HG03521 (cell line): ENCODE results near the gene LSG1.
"Not testable (repeated sequence)": the region's sequence is repeated elsewhere in the genome, so short reads cannot be mapped to it uniquely, and the experiment has no call there.

Source experiments
- ATAC-seq: cut with Tn5 transposase; IDR thresholded peaks from one replicate; pipeline ENCODE4 v1.9.1; 2021; ENCODE audit warnings: mild to moderate bottlenecking, moderate library complexity; ENCODE audit not compliant: unreplicated experiment

The LSG1 gene

GRCh38 chr3:194619741-194620140 is 52.2 kb downstream of the LSG1 start:
- ATAC-seq, result no peak

GRCh38 chr3:194618858-194619608 is 53.0 kb downstream of the LSG1 start:
- no peak for ATAC-seq

GRCh38 chr3:194617827-194618226 is 54.2 kb downstream of the LSG1 start:
- ATAC-seq, result no peak

- no peak for ATAC-seq
Measured at GRCh38 chr3:194617143-194617671, 54.8 kb downstream of the LSG1 start.

- no peak for ATAC-seq
Measured at GRCh38 chr3:194615226-194615625, 56.8 kb downstream of the LSG1 start.

GRCh38 chr3:194612221-194612620 is 59.8 kb downstream of the LSG1 start:
- no peak for ATAC-seq

GRCh38 chr3:194610689-194611088 is 61.3 kb downstream of the LSG1 start:
- no peak for ATAC-seq

GRCh38 chr3:194609601-194610000 is 62.4 kb downstream of the LSG1 start:
- ATAC-seq, result no peak

- no peak for ATAC-seq
Measured at GRCh38 chr3:194608981-194609380, 63.0 kb downstream of the LSG1 start.

- ATAC-seq, result no peak
Measured at GRCh38 chr3:194607592-194608389, 64.2 kb downstream of the LSG1 start.

- ATAC-seq, result no peak
Measured at GRCh38 chr3:194606941-194607340, 65.0 kb downstream of the LSG1 start.

- ATAC-seq, result no peak
Measured at GRCh38 chr3:194606163-194606562, 65.8 kb downstream of the LSG1 start.

GRCh38 chr3:194605314-194605713 is 66.7 kb downstream of the LSG1 start:
- ATAC-seq, result not testable (repeated sequence)

GRCh38 chr3:194604837-194605236 is 67.2 kb downstream of the LSG1 start:
- ATAC-seq, result no peak

- ATAC-seq, result no peak
Measured at GRCh38 chr3:194604126-194604525, 67.9 kb downstream of the LSG1 start.

GRCh38 chr3:194602669-194603171 is 69.3 kb downstream of the LSG1 start:
- no peak for ATAC-seq

GRCh38 chr3:194598771-194599557 is 73.0 kb downstream of the LSG1 start:
- ATAC-seq, result no peak

GRCh38 chr3:194596906-194597305 is 75.1 kb downstream of the LSG1 start:
- no peak for ATAC-seq

GRCh38 chr3:194592798-194593752 is 78.9 kb downstream of the LSG1 start:
- no peak for ATAC-seq
